Fibroblast of skin of right quadriceps (primary cell): ENCODE measurements around the gene MAT1A.

Experiments used
- DNase-seq: peaks from one replicate; pipeline ENCODE4 v3.0.0-alpha.2; 2013

The MAT1A gene

DNA sequence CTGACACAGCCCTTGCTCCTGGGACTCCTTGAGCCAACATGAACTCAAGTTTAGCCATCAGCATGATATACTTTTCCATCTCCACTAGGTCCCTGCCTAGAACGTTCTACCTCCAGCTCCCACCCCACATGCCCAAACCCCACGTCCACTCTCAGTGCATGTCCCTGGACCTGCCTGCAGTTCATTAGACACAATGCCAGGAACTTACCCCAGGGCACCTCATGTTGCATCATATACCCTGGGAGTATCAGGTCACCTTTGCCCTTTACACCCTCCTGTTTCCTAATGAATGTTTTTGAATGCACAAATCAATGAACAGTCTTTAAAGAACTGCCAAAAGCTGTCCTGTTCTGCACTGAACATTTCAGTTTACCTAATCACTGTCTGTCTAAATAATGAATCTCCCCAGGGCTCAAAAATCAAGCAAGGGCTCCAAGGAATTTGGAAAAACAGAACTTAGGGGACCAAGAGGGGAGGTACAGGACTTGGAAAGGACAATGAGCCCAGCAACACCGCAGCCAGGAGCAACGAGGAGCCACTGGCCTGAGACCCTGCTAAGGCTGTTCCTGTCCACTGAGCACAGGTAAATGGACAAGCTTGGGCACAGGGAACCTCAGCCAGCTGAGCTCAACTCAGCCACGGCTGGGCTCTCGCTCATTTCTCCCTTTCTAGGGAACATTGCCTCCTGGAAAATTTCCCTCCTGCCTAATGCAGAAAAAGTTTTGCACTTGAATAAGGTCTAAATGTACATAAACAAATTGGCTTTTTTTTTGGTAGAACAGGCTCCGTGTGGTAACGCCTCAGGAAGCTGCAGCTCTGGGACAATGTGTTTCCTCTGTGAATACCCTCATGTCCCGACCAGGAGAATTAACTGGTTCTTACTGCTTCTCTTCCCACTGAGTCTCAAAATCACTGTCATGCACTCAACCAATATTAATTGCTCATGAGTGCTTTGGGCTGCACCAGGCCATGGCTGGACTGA, 7.4 kb downstream of the MAT1A start:
- no peak for DNase-seq

DNA sequence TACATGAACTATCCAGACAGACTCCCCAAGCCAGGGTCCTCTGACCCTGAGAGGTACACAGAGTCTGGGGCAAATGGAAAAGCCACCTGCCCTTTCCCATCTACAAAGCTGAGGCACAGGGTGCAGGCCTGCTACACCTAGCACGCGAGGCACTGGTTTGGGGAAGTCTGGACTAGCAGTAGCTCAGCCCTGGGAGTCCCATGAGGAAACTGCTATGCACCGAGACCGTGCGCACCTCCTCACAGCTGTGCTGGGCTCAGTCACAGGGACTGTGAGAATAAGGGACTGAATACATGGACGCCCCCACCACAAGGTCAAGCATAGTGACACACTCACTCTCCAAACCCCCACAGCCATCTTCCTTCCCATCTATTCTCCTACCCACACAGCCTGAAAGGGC, 8.2 kb downstream of the MAT1A start:
- no peak for DNase-seq

DNA sequence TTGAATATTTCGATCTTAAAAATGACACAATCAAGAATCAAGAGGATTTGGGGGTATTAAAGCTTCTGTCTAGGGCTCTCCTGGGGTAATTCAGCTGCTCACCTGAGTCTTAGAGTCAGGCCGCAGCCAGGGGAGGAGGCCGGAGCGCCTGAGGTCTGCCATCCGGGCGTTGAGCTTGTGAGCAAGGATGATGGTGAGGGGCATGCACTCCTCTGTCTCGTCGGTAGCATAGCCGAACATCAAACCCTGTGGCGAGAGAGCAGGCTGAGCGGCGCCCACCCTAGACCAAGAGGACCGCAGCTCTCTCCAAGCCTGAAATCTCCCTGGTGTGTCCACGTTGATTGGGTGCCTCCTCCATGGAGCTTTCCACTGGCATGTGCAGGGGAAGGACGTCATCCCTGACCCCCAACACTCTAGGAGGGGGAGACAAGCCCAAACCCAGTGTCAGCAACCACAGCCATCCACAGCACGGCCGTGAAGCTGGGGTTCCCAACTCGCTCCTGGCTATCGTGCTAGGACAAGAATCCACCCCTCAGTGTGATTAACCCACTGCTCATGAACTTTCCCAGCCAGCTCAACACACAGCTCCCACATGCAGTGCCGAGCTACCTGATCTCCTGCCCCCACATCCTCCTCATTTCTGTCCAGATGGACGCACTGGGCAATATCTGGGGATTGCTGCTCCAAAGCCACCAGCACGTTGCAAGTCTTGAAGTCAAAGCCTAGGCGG, 9.2 kb downstream of the MAT1A start:
- no peak for DNase-seq

DNA sequence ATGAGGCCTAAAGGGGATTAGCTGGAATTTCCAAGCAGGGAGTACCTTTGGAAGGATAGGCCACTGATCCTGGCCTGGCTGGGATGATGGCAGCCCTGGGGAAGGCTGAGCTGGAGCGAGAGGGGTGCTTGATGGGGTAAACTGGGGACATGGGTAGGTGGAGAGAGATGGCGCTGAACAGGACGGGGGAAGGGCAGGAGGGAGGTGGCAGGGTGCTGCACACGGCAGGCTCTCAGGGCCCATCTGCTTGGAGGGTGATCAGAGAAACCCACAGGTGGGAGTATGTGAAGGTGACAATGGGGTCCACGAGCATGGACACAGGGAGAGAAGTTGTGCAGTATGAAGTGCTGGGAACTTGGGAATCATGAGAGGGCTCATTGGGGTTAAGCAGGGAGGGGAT, 10.3 kb downstream of the MAT1A start:
- no peak for DNase-seq

DNA sequence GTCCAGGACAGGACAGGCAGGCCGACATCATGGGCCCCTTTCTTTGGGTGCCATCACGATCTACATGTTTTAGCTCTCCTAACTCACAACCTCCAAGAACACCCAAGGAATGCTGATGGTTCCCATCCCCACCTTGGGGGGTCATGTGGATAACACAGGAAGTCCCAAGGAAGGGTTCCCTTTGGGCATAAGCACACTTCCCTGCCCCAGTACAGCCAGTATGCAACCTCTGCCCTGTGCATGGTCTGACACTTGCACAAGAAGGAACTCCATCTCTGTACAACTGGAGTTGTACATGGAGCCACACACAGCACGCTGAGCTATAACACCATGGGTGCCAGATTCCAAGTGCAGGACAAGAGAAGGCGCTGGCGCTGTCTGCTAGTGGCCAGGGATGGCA, 11.0 kb downstream of the MAT1A start:
- no peak for DNase-seq

DNA sequence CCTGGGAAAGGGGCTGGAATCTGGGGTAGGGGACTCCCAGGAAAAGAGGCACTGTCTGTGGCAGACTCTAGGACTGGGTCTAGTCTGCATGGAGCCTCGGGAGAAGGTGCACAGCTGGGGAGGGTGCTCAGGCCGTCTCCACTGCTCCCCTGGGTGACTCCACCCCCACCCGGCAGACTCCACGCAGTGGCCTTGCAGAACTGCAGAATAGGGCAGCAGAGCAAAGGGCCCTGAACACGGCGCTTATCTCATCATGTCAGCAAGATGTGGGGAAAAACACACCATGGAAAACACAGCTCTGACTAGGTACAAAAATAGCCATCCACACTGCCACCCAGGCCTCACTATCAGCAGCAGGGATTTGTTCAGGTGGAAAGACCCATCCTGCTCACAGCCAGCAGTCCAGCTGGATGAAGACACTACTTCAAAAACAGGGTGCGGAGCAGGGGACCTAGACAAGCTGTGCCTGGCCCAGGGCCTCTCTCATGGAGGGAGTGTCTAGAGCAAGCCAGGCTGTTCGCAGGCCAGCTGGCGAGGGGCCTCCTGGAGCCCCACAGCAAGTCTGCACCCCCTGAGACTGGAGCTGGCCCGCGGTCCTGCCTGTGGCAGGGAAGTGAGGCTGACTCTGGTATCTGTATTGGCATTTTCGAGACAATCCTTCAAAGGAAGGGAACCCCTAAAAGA, 11.7 kb downstream of the MAT1A start:
- no peak for DNase-seq

DNA sequence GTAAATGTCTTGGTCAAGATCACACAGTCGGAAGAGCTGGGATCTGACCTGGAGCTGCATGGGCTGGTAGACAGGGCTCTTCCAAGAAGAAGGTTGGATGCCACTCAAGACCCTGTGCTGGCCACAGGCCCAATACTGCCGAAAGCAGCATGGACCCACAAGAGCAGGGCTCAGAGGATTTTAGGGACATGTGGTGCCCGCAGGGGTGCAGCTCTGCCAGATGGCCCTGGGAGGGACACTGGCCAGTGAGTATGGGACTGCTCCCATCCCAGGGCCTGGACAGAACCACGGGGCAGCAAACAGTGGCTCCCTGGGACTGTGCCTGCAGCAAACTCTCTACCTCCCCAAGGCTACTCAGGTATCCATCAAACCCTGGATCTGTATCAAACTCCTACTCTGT, 12.4 kb downstream of the MAT1A start:
- DNase-seq = no peak

DNA sequence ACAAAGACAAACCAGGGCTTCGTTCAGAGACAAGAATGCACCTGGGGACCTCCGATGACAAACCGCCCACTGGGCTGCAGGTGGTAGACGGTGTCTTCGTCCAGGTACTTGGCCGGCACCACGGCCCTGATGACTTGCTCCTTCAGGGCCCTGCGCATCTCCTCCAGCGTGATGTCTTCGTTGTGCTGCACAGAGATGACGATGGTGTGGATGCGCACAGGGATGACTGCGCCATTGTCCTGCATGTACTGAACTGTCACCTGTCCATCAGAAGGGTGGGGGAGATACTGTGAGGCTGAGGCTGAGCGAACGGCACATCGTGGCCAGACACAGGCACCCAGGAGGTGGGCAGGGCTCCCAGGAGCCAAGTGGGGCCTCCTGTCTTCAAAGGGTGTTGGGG, 13.1 kb downstream of the MAT1A start:
- DNase-seq = no peak

DNA sequence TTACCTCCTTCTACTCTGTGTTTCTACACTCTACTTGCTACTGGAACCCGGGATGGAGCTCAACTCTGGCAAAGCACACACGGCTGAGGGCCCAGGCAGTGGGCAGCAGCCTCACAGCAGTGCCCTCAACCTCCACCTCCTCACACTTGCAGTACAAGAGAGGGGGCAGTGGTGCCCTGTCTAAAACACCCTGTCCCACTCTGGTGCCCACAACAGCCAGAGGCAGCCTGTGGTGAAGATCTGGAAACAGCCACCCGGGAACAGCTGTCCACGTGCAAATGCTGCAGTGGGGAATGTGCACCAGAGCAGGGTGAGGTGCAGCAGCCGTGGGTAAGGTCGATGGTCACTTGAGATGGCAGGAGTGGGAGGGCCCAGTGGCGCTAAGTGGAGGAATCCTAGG, 13.7 kb downstream of the MAT1A start:
- no peak for DNase-seq

DNA sequence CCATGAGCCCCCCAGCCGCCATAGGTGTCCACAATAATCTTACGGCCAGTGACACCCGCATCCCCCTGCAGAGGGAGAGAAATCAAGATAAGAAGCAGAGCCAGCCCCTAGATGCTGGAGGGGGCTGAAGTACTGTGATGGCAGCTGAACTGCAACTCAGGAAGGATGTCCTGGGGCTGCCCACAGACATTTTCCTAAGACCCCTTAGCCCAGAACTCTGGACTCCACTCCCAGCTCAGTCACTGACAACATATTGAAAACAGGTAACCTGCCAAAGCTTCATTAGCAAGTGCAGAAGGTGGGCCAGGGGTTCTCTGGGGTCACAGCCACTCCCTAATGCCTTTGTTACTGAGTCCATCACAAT, 14.3 kb downstream of the MAT1A start:
- no peak for DNase-seq

DNA sequence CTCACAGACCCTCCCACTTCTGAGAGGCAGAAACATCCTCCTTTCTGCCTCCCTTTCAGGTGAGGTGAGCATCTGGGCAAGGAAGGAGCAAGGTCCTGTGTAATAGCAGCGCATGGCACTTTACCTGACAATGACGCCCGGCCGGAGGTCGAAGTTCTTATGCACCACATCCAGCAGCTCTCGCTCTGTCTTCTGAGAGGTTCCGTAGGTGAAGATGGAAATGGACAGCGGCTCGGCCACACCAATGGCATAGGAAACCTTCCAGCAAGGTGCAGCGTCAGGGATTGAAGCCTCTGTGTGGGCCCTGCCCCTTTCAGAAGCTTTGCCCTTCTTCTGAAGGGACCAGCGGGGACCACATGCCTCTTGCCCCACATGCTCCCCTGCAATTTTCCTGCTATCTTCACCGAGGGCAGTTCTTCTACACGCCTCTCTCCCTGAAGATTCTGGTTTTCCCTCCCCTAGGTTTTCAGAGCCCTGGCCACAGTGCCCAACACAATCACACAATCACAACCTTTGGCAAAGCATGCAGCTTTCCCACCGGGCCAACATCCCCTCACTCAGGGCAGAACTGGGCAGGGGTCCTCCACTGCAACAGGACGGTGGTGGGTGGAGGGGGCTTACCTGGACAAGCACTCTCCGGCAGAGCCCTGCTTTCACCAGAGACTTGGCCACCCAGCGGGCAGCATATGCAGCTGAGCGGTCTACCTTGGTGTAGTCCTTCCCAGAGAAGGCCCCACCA, 14.9 kb downstream of the MAT1A start:
- DNase-seq = no peak

DNA sequence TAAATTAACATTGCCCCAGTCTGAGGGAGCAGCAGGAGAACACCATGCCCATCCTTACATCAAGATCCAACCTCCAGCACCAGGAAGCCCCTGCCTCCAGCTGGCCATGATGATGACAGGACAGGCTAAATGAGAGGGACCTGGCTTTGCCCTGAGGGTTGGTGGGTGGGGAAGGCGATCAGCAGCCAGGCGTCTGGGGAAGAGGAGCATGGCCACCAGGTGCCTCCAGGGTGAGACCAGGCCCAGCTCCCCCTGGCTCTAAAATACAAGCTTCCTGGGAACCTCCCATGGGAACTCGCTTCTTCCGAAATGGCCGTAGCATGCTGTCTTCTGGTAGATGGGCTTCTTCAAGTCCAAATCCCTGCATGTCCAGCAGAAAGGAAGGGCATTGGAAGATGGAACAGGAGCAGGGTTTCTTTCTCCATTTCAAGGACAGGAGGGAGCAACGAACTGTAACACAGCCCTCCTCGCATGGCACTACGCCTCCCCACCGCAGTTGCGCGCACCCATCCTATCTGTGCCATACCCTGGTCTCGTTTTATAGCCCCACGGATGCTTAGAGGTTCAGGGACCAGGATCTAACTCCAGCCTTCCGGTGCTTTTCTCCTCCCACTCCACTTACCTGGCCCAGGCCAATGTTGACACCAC, 15.8 kb downstream of the MAT1A start:
- DNase-seq = no peak

DNA sequence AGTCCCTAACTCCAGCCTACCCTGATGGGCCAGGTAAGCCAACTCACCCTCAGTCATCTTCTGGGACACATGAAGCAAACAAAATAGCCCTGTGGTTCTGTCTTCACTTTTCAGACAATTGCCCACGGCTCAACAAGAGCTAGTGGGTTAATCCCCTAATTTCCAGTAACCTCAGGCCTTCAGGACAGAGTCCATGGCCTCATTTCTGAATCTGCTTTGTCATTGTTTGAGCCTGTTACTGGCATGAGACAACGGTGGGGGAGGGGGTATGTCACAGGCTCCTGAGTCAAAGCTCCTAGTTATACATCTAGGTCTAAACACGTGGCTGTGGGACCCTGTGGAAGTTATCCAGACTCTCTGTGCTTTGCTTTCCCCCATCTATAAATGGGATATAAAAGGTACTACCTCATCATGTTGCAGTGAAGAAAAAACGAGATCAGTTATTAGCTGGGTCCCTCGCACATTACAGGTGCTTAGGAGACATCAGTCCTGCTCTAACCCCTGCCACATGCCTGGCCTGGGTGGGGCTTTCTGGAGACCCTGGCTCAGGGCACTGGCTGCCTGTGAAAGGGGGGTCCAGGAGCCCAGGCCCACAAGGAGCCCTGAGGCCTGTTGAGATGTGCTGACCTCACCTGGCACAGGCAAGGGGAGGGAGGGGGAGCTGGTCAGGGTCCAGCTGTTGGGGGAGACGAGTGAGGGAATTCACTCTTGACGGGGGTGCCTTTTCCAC, 16.5 kb downstream of the MAT1A start:
- DNase-seq = no peak

DNA sequence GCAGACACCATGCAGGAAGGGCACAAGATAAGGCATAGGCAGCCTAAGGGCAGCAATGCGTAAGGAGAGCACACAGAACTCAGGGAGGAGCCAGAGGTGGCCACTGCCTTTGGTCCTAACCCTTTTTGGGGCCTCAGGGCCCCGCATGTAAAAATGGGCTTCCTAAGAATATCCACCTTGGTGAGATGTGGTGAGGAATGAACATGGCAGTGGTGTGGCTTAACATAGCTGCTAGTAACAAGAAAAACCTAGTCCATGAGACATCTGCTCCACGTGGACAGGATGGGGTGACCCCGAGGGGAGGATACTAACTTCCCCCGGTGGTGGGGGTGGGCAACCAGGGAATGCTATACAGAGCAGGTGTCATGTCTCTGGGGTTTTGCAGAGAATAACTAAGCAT, 18.0 kb downstream of the MAT1A start:
- DNase-seq = no peak

DNA sequence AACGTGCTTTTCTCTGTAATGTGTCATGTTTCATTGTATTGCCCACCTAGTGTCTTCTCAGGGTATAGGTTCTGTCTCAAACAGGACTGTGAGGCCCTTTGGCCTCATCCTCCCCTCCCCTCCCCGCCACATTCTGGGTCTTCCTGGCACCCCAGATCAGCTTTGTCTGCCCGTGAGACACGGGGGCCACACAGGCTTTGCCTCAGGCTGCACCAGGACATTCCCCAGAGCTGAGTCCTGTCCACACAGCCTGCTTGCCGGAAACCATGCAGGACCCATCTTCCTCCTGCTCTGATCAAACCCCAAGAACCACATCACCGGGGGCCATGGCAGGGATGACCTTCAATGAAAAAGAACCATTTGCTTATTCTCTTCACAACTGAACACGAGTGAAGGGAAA, 18.6 kb downstream of the MAT1A start:
- no peak for DNase-seq

DNA sequence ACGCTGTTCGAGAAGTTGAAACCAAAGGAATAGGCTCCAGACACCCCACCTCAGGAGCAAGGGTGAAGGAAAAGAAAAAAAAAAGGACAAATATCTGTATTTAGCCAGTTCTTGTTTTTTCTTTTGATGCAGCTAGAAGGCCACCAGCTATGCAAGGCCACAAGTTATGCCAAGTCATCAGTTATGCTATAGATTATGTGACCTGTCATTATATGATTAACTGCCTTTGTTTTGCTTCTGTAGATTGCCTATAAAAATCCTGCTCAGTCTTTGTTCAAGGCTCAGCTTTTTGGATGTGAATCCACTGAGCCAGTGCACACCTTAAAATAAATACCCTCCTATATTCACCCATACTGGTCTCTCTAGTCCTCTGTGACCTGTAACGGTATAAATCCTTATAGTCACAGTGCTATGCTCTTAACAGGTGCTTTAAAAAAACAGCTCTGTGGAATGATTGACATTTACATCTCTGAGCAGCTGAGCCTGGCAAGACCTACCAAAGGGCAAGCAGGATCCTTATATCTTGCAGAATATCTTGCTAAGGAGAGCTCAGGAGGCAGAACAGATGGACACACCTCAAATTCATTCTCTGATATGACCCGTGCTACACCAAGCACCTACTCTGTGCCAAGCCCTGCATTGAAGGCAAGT, 20.4 kb downstream of the MAT1A start:
- no peak for DNase-seq

DNA sequence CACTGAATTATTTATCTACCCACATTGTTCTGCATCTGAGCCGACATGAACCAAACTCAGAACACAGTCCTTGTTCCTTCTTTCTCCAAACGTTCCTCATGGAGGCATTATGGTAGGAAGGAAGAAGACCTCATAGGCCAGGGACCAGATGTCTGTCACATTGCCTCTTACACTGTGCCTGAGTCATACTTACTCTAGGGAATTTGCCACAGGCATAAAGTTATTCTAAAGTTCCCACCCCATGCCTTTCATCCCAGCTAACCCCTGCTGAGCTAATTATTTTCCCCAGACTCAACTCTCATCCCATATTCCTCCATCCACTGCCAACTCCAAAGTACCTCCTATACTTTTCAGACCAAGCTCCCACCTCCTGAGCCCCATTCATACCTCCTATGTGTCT, 21.2 kb downstream of the MAT1A start:
- peak; percentile 19 for DNase-seq

DNA sequence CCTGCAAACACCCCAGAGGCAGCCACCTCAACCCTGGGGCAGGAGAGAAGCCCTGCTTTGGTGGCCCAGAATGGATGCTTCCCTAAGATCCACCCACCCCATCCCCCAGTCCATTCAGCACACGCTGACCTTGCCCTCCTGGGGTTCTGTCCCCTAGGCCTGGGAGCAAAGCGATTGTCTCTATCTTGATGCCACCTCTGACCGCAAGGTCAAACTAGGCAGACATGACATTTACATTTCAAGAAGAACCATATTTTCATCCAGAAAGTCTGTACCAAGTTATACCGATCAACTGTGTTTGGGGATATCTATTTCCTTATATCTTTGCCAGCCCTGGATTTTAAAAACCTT, 23.0 kb downstream of the MAT1A start:
- no peak for DNase-seq

DNA sequence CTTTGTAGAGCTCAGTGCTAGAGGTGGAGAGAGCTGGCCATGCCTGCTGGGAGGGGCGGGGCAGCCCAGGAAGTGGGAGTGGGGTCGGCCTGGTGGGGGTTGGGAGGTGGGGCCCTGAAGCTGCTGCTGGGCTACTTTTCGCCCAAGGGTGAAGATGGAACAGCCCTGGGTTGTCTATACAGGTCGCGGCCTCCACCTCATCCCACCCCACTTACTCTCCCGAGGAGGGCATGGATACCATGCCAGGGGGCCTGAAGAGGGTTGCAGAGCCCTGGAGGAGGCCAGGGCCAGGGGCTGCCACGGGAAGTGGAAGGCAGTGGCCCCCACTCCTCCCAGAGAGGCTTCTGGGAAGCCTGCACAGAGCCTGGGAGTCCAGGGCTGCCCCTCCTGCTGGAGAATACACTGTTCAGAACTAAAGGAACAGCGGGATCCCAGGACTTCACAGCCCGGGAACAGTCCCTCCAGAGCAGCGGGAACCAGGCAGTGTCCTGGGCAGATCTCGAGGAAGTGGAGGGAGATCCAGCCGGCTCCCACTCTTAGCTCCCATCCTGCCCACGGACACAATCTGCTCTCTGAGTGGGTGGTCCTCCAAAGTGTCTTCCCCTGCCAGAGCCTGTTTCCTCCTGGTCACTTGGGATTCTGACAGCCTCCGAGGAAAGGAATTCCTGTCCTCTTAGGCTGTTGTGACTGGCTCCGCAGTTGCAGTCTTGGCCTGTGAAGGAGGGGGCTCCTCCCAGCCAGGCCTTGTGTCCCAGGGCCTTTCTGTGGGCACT, 23.5 kb downstream of the MAT1A start:
- no peak for DNase-seq
